NCI-H748 treated with DMSO at 0.1 percent for 48 hours (cell line): Measurements from ENCODE around the gene KCTD2.
"Not testable (repeated sequence)": the region's sequence is repeated elsewhere in the genome, so short reads cannot be mapped to it uniquely, and the experiment has no call there.

Experiments used
- DNase-seq: peaks from one replicate; lab custom pipeline; 2025; lab: John Stamatoyannopoulos, UW

KCTD2 gene

GRCh38 chr17:75046407-75047289 is at the start of gene KCTD2, which contains the start of gene ATP5PD:
TSS of gene KCTD2 (plus strand) at chr17:75047225. CDS start at chr17:75047251, 26 bp downstream.
TSS of gene ATP5PD (minus strand) at chr17:75046969. CDS start at chr17:75042650, 4,319 bp downstream.
- peak; percentile 80 for DNase-seq

- no peak for DNase-seq
Measured at GRCh38 chr17:74998783-74999182, 48.2 kb upstream of the KCTD2 start.

- DNase-seq: no peak
Measured at GRCh38 chr17:74999523-74999922, 47.5 kb upstream of the KCTD2 start.

- DNase-seq: no peak
Measured at GRCh38 chr17:75001915-75002843, 44.8 kb upstream of the KCTD2 start.

GRCh38 chr17:75003070-75003956 is 43.7 kb upstream of the KCTD2 start:
- no peak for DNase-seq

- no peak for DNase-seq
Measured at GRCh38 chr17:75003957-75004355, 43.1 kb upstream of the KCTD2 start.

- DNase-seq: no peak
Measured at GRCh38 chr17:75004371-75004770, 42.7 kb upstream of the KCTD2 start.

GRCh38 chr17:75005291-75005690 is 41.7 kb upstream of the KCTD2 start:
- no peak for DNase-seq

- not testable (repeated sequence) for DNase-seq
Measured at GRCh38 chr17:75006084-75006483, 40.9 kb upstream of the KCTD2 start.

- DNase-seq: no peak
Measured at GRCh38 chr17:75006653-75007052, 40.4 kb upstream of the KCTD2 start.

GRCh38 chr17:75008373-75008772 is 38.7 kb upstream of the KCTD2 start:
- no peak for DNase-seq

GRCh38 chr17:75009139-75009724 is 37.8 kb upstream of the KCTD2 start:
- DNase-seq: no peak

GRCh38 chr17:75010683-75011400 is 36.2 kb upstream of the KCTD2 start:
- no peak for DNase-seq

- DNase-seq: no peak
Measured at GRCh38 chr17:75011401-75012095, 35.5 kb upstream of the KCTD2 start.

GRCh38 chr17:75012096-75012345 is 35.0 kb upstream of the KCTD2 start:
- no peak for DNase-seq

GRCh38 chr17:75012346-75013091 is 34.5 kb upstream of the KCTD2 start, which contains the start of gene MRPL58:
TSS of gene MRPL58 (plus strand) at chr17:75012670. CDS start at chr17:75012687, 17 bp downstream.
- DNase-seq: peak; percentile 26

GRCh38 chr17:75013092-75013559 is 33.9 kb upstream of the KCTD2 start:
- no peak for DNase-seq

- no peak for DNase-seq
Measured at GRCh38 chr17:75019146-75019545, 27.9 kb upstream of the KCTD2 start.

GRCh38 chr17:75019710-75020109 is 27.3 kb upstream of the KCTD2 start:
- no peak for DNase-seq
